Right atrium auricular region (tissue), 2 donors: ENCODE results near the gene SERPINB8. TPM values are rescaled to one million over a fixed set of nuclear protein-coding genes. Genes with fewer than 3 reads are reported as not detected.

ENCODE experiments used
- DNase-seq: peaks from one replicate; pipeline ENCODE4 v3.0.0-alpha.2; 2019; ENCODE audit warnings: low spot score
- H3K27ac ChIP-seq, 2 donors: fragments of 200-600 bp; sonication (generic); 1 replicate in 1 of 2; 2 replicates in 1 of 2; pipeline ENCODE4 v1.5.1; 2016 to 2019
- H3K27me3 ChIP-seq, 2 donors: fragments of 200-600 bp; sonication (generic); one replicate each; pipeline versions ENCODE4 v1.5.1 to v1.6.0; 2017 to 2019
- H3K36me3 ChIP-seq: fragments of 200-600 bp; sonication (generic); one replicate; pipeline ENCODE4 v1.5.1; 2016
- H3K4me1 ChIP-seq, 2 donors: fragments of 200-600 bp; sonication (generic); one replicate each; pipeline versions ENCODE4 v1.5.1 to v1.6.0; 2017 to 2019
- H3K4me3 ChIP-seq, 2 donors: fragments of 200-600 bp; sonication (generic); 1 replicate in 1 of 2; 2 replicates in 1 of 2; pipeline ENCODE4 v1.5.1; 2017 to 2019; ENCODE audit warnings: mild to moderate bottlenecking in 1 of 2, moderate library complexity in 1 of 2
- H3K9me3 ChIP-seq, 2 donors: fragments of 200-600 bp; sonication (generic); one replicate each; pipeline ENCODE4 v1.5.1; 2019
- total RNA-seq, 2 donors: library from RNA; depleted of rRNA; stranded (reverse); fragments of >200 nt; gene quantifications; one replicate each; pipeline ENCODE4 v1.1.0, GENCODE V29; 2016
- TF ChIP-seq, protein P1 (sequence below), 2 donors: fragments of 200-600 bp; sonication (generic); IDR thresholded peaks; one replicate each; pipeline ENCODE4 v1.5.1; 2019; ENCODE audit warnings: antibody characterized with exemption in 2 of 2

Gene SERPINB8
- total RNA-seq, 2 donors from 2014 or later = 3.4 to 8.4 TPM

DNA sequence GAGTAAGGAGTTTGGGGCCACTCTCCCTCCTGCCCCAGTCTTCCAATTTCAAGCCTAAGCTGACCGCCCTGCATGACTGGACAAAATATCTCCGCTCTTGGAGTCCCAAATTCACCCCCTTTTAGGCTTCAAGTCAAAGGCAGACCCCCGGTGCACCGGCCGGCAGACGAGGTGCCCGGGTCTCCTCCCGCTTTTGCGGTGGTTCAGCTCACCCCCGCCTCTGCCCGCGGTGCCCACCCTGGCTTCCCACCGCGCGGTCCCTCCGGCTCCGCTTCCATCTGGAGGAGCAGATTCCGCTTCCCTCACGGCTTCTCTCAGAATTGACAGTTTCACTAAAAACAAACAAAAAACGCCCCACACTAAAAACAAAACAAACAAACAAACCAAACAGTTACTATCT lies 56.5 kb downstream of the SERPINB8 start:
- TF ChIP-seq, protein P1, sequence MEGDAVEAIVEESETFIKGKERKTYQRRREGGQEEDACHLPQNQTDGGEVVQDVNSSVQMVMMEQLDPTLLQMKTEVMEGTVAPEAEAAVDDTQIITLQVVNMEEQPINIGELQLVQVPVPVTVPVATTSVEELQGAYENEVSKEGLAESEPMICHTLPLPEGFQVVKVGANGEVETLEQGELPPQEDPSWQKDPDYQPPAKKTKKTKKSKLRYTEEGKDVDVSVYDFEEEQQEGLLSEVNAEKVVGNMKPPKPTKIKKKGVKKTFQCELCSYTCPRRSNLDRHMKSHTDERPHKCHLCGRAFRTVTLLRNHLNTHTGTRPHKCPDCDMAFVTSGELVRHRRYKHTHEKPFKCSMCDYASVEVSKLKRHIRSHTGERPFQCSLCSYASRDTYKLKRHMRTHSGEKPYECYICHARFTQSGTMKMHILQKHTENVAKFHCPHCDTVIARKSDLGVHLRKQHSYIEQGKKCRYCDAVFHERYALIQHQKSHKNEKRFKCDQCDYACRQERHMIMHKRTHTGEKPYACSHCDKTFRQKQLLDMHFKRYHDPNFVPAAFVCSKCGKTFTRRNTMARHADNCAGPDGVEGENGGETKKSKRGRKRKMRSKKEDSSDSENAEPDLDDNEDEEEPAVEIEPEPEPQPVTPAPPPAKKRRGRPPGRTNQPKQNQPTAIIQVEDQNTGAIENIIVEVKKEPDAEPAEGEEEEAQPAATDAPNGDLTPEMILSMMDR (IDR thresholded peaks at IDR 0.05) = no peak
- no peak for DNase-seq

DNA sequence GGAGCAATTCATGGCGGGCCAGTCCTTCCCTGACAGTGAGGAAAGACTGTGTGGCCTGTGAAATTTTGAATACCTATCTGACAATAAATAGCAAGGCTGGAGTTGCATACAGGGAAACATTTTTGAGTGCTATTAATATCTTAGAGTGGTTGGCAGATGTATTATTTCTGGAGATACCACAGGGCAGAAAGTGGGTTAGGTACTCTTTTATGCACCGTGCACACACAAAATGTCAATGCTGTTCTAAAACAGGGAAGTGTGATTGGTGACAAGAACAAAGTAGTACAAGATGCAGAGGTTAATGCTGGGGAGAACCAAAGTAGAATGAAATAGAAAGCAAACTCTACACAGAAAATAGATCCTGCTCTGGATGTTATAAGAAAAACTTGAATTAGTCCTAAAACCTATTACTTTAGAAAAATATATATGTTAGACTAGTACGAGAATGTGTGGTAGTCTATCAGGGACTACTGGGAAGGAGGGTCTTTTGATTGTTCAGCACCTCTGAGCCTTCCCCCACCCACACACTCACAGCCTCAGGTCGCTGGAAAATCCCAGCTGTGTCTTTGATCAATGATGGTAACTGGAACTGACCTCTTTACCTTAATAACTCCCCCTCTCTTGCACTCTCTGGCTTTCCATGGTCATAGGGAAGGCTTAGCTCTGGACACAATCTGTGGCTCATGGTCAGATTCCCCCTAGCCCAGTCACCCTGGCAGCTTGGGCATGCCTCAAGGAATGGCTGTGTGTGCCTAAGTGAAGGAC lies 58.2 kb downstream of the SERPINB8 start:
- TF ChIP-seq, protein P1 (IDR thresholded peaks at IDR 0.05) = no peak
- Histone ChIP-seq H3K4me1 (no peaks in the 10 kb centered on the region), H3K36me3 (no peaks in the 10 kb centered on the region), H3K4me3 (no peak overlapping the region), H3K9me3 (no peaks in the 10 kb centered on the region), H3K27me3 (no peaks in the 10 kb centered on the region), H3K27ac (no peak overlapping the region)
- no peak for DNase-seq

More for the DNA sequence above, 56.5 kb downstream of the SERPINB8 start:
- Histone ChIP-seq H3K27ac (no peak overlapping the region), H3K9me3 (no peaks in the 10 kb centered on the region), H3K4me3 (no peak overlapping the region), H3K36me3 (no peaks in the 10 kb centered on the region), H3K27me3 (no peaks in the 10 kb centered on the region), H3K4me1 (no peaks in the 10 kb centered on the region)

DNA sequence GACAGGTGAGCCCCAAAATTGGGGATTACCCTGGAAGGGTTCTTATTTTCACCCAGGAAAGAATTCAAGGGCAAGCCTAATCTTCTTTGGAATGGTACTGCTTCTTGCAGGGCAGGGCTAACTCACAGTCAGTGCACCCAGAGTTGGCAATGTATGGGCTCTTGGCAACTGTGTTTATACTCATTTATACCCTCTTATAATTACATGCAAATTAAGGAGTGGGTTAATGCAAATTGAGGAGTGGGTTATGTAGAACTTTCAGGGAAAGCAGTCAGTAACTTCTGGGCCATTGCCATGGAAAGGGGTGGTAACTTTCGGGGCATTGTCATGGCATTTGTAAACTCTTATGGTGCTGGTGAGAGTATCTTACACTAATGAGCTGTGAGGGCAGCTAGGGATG lies 59.2 kb downstream of the SERPINB8 start:
- TF ChIP-seq, protein P1 (IDR thresholded peaks at IDR 0.05) = no peak
- no peaks in the 10 kb centered on the region for H3K9me3 ChIP-seq
- H3K4me1 ChIP-seq = no peaks in the 10 kb centered on the region
- H3K27ac ChIP-seq = no peak overlapping the region
- H3K27me3 ChIP-seq = no peaks in the 10 kb centered on the region
- no peak overlapping the region for H3K4me3 ChIP-seq
- no peaks in the 10 kb centered on the region for H3K36me3 ChIP-seq
- DNase-seq = no peak

DNA sequence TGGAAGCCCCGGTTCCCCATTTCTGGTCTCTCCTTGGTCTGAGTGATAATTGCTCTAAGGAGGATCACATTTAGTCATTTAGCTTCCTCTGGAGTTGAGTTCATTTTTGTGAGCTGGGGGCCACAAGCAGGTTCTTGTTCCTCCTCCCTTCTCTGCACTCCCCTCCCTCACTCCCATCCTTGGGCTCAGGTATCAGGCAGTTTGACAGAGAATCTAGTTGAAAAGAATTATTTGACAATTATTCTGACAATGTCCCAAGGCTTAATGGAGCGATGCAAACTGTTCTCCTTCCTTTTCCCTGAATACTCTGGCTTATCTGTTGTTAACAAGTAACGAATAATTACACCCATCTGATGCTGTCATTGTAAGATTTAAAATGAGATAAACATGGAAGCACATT lies 61.5 kb downstream of the SERPINB8 start:
- Histone ChIP-seq H3K27ac (no peak overlapping the region), H3K4me3 (no peak overlapping the region), H3K9me3 (no peaks in the 10 kb centered on the region), H3K36me3 (no peaks in the 10 kb centered on the region), H3K27me3 (no peaks in the 10 kb centered on the region), H3K4me1 (no peaks in the 10 kb centered on the region)
- no peak for DNase-seq
- TF ChIP-seq, protein P1 (IDR thresholded peaks at IDR 0.05) = no peak

DNA sequence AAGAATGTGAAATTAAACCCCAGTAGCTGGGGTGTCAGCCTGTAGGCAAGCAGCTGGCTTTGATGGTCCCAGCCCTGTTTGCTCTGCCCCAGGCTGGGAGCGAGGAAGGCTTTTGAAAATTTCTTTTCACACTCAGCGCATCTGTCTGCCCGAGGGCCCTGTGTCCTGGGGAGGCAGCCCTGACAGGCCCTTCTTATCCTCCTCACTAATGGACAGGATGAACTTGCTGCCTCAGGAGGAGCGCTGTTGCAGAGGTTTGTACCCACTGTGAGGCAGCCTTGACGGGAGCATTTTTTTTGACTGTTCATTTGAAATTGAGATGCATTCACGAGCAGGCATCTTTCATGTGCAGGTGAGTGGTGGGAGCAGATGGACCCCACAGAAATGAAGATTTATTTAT lies 62.4 kb downstream of the SERPINB8 start:
- DNase-seq = no peak
- H3K27me3 ChIP-seq = no peaks in the 10 kb centered on the region
- TF ChIP-seq, protein P1 (IDR thresholded peaks at IDR 0.05) = no peak
- H3K27ac ChIP-seq = no peak overlapping the region
- no peaks in the 10 kb centered on the region for H3K4me1 ChIP-seq
- H3K36me3 ChIP-seq = no peaks in the 10 kb centered on the region
- no peaks in the 10 kb centered on the region for H3K9me3 ChIP-seq
- H3K4me3 ChIP-seq = no peak overlapping the region
